Measurements from ENCODE around the gene SVIL.
"Not testable (repeated sequence)": the region's sequence is repeated elsewhere in the genome, so short reads cannot be mapped to it uniquely, and the experiment has no call there.

The SVIL gene

DNA sequence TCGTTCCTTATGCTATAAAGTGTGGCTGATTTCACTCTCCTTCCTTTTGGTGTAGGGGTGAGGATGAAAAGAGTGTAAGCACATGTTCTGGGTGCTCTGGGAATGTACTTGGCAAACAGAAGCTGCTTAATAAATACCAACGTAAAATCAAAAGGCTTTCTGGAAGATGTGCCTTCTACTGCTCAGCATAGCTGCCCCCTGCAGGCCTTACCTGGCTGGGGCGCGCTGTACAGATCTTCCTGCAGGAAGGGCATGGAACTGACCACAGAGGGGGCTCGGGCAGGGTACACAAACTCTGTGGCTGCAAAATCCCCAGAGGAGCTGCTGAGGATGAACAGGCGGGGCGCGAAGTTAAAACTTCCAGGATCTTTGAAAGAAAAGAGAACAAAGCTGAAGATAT, 169.4 kb downstream of the SVIL start:
- Histone ChIP-seq H2AFZ (ENCODE audit: insufficient read depth, low read length, poor library complexity) (no peak overlapping the region), H3K79me2 (ENCODE audit: control insufficient read depth, insufficient read depth, low read length, poor library complexity) (no peaks in the 10 kb centered on the region), H4K91ac (ENCODE audit: low read depth, low read length) (no peak overlapping the region), H3K79me1 (ENCODE audit: low read length) (no peaks in the 10 kb centered on the region), H3K4ac (ENCODE audit: low read depth, low read length) (no peak overlapping the region), H4K8ac (ENCODE audit: low read depth, low read length) (no peak overlapping the region), H2BK5ac (ENCODE audit: low read depth, low read length, poor library complexity) (no peak overlapping the region), H3K36me3 (ENCODE audit: control insufficient read depth in 1 of 2, insufficient read depth in 2 of 2, low read length in 2 of 2) (peaks cover 50 to 58% of the 10 kb centered on the region in 2 experiments), H3K4me3 (ENCODE audit: low read depth, low read length) (no peak overlapping the region), H3K4me2 (ENCODE audit: low read length) (no peak overlapping the region), H3K14ac (ENCODE audit: low read length) (no peak overlapping the region), H3K9ac (ENCODE audit: low read length) (no peak overlapping the region), H2AK5ac (ENCODE audit: low read length) (no peak overlapping the region), H3K27ac (ENCODE audit: low read depth, low read length) (no peak overlapping the region), H3K9me3 (ENCODE audit: insufficient read depth, low read depth, low read length) (peaks cover 6% of the 10 kb centered on the region), H4K12ac (ENCODE audit: low read depth, low read length) (no peak overlapping the region), H3K27me3 (ENCODE audit: insufficient read depth, low read length) (no peaks in the 10 kb centered on the region), H2BK12ac (ENCODE audit: low read length) (no peak overlapping the region), H3K23ac (ENCODE audit: low read length) (no peak overlapping the region), H3K18ac (ENCODE audit: low read length) (no peak overlapping the region), H2BK120ac (ENCODE audit: insufficient read depth, low read length, poor library complexity) (no peak overlapping the region), H3K4me1 (ENCODE audit: control insufficient read depth in 1 of 2, insufficient read depth in 2 of 2, low read length in 2 of 2) (no peaks in the 10 kb centered on the region)
- no CpG with 5 or more reads among the region's 8 CpGs for WGBS (ENCODE audit: extremely low coverage, insufficient coverage, insufficient read length)
- DNase-seq = no peak

DNA sequence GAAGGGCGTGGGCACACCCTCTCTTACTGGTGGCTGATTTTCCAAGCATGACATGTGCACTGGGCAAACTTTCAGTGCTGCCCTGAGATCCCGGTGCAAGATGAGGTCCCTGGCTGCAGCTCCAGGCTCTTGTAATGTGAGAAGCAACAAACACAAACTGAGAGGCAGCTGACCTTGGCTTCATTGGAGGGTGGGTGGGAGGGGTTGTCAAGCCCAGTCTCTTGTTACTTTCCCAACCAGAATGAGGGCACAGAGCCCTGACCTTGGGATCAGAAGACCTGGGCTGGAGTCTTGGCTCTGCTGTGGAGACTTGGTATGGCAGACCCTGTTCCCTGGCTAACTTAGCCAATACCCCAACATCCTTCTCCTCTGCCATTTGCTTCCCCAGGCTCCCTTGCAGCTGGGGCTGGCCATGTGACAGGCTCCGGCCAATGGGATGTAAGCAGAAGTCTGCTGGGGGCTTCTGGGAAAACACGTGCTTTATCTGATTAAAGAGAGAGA, 170.1 kb downstream of the SVIL start:
- no CpG with 5 or more reads among the region's 4 CpGs for WGBS (ENCODE audit: extremely low coverage, insufficient coverage, insufficient read length)
- not testable (repeated sequence) for H3K4me3 ChIP-seq (ENCODE audit: low read depth, low read length); H3K18ac ChIP-seq (ENCODE audit: low read length); H3K27ac ChIP-seq (ENCODE audit: low read depth, low read length); H4K8ac ChIP-seq (ENCODE audit: low read depth, low read length); H2AK5ac ChIP-seq (ENCODE audit: low read length); H3K4me1 ChIP-seq (ENCODE audit: control insufficient read depth in 1 of 2, insufficient read depth in 2 of 2, low read length in 2 of 2); H2BK120ac ChIP-seq (ENCODE audit: insufficient read depth, low read length, poor library complexity); H4K91ac ChIP-seq (ENCODE audit: low read depth, low read length); H4K12ac ChIP-seq (ENCODE audit: low read depth, low read length); H3K79me1 ChIP-seq (ENCODE audit: low read length); H3K4me2 ChIP-seq (ENCODE audit: low read length); H2BK12ac ChIP-seq (ENCODE audit: low read length); H2AFZ ChIP-seq (ENCODE audit: insufficient read depth, low read length, poor library complexity); H3K23ac ChIP-seq (ENCODE audit: low read length); H3K27me3 ChIP-seq (ENCODE audit: insufficient read depth, low read length); H3K14ac ChIP-seq (ENCODE audit: low read length); H3K79me2 ChIP-seq (ENCODE audit: control insufficient read depth, insufficient read depth, low read length, poor library complexity); H3K4ac ChIP-seq (ENCODE audit: low read depth, low read length); H2BK5ac ChIP-seq (ENCODE audit: low read depth, low read length, poor library complexity); H3K9me3 ChIP-seq (ENCODE audit: insufficient read depth, low read depth, low read length); H3K9ac ChIP-seq (ENCODE audit: low read length); DNase-seq
- peaks cover 50 to 58% of the 10 kb centered on the region in 2 experiments for H3K36me3 ChIP-seq (ENCODE audit: control insufficient read depth in 1 of 2, insufficient read depth in 2 of 2, low read length in 2 of 2)

DNA sequence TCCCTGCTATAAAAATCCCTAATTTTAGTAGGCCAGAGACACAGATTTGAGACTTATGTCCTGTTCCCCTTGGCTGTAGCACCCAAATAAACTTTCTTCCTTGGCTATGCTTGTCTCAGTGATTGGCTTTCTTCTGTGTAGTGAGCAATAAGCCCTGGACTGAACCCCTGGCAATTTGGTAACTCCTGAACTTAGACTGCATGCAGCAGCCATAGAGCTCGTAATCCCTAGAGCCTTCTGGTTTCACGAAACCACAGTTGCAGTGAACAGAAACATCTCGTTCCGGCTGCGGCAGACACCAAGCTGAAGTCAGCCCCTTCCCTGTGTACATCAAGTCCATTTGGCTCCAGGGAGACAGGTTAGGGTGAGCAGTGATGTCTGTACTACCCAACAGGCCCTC, 173.7 kb downstream of the SVIL start:
- Histone ChIP-seq H2BK120ac (ENCODE audit: insufficient read depth, low read length, poor library complexity) (no peak overlapping the region), H3K9ac (ENCODE audit: low read length) (no peak overlapping the region), H3K4me3 (ENCODE audit: low read depth, low read length) (no peak overlapping the region), H4K12ac (ENCODE audit: low read depth, low read length) (no peak overlapping the region), H3K4me1 (ENCODE audit: control insufficient read depth in 1 of 2, insufficient read depth in 2 of 2, low read length in 2 of 2) (no peaks in the 10 kb centered on the region), H2BK5ac (ENCODE audit: low read depth, low read length, poor library complexity) (no peak overlapping the region), H3K14ac (ENCODE audit: low read length) (no peak overlapping the region), H2AFZ (ENCODE audit: insufficient read depth, low read length, poor library complexity) (no peak overlapping the region), H3K79me1 (ENCODE audit: low read length) (no peaks in the 10 kb centered on the region), H3K36me3 (ENCODE audit: control insufficient read depth in 1 of 2, insufficient read depth in 2 of 2, low read length in 2 of 2) (peaks cover 44 to 50% of the 10 kb centered on the region in 2 experiments), H3K18ac (ENCODE audit: low read length) (no peak overlapping the region), H2BK12ac (ENCODE audit: low read length) (no peak overlapping the region), H3K23ac (ENCODE audit: low read length) (no peak overlapping the region), H3K27ac (ENCODE audit: low read depth, low read length) (no peak overlapping the region), H4K91ac (ENCODE audit: low read depth, low read length) (no peak overlapping the region), H3K4me2 (ENCODE audit: low read length) (no peak overlapping the region), H2AK5ac (ENCODE audit: low read length) (no peak overlapping the region), H3K4ac (ENCODE audit: low read depth, low read length) (no peak overlapping the region), H3K79me2 (ENCODE audit: control insufficient read depth, insufficient read depth, low read length, poor library complexity) (no peaks in the 10 kb centered on the region), H3K9me3 (ENCODE audit: insufficient read depth, low read depth, low read length) (peaks cover 6% of the 10 kb centered on the region), H3K27me3 (ENCODE audit: insufficient read depth, low read length) (no peaks in the 10 kb centered on the region), H4K8ac (ENCODE audit: low read depth, low read length) (no peak overlapping the region)
- DNase-seq = no peak
- no CpG with 5 or more reads among the region's 5 CpGs for WGBS (ENCODE audit: extremely low coverage, insufficient coverage, insufficient read length)

DNA sequence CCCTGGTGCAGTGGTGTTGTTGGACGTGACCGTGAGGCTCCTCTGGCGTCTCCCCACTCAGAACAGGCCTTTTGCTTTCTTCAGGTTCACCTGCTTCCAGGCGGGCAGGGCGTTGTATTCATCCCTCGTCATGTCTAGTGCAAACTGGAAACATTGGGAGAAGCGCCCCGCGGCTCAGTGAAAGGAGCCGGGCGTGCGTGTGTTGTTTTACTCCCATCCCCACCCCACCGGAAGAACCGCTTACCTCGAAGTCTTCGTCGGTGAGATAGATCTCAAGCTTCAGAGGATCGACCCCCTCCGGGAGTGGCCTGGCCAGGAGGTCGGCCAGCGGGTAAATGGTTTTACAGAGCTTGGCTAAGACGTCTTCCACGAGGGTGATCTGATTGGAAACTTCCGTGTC, 176.6 kb downstream of the SVIL start:
- H2BK120ac ChIP-seq (ENCODE audit: insufficient read depth, low read length, poor library complexity) = not testable (repeated sequence)

More for the DNA sequence above, 176.6 kb downstream of the SVIL start:
- H3K79me1 ChIP-seq (ENCODE audit: low read length); H2AFZ ChIP-seq (ENCODE audit: insufficient read depth, low read length, poor library complexity); H3K4me1 ChIP-seq (ENCODE audit: control insufficient read depth in 1 of 2, insufficient read depth in 2 of 2, low read length in 2 of 2); H3K23ac ChIP-seq (ENCODE audit: low read length); H3K18ac ChIP-seq (ENCODE audit: low read length); H2AK5ac ChIP-seq (ENCODE audit: low read length); DNase-seq; H4K12ac ChIP-seq (ENCODE audit: low read depth, low read length); H3K14ac ChIP-seq (ENCODE audit: low read length); H3K9me3 ChIP-seq (ENCODE audit: insufficient read depth, low read depth, low read length); H3K9ac ChIP-seq (ENCODE audit: low read length); H3K79me2 ChIP-seq (ENCODE audit: control insufficient read depth, insufficient read depth, low read length, poor library complexity); H2BK12ac ChIP-seq (ENCODE audit: low read length); H2BK5ac ChIP-seq (ENCODE audit: low read depth, low read length, poor library complexity); H3K4ac ChIP-seq (ENCODE audit: low read depth, low read length); H4K8ac ChIP-seq (ENCODE audit: low read depth, low read length); H3K4me2 ChIP-seq (ENCODE audit: low read length); H3K4me3 ChIP-seq (ENCODE audit: low read depth, low read length); H3K27ac ChIP-seq (ENCODE audit: low read depth, low read length); H4K91ac ChIP-seq (ENCODE audit: low read depth, low read length); H3K27me3 ChIP-seq (ENCODE audit: insufficient read depth, low read length): not testable (repeated sequence)
- H3K36me3 ChIP-seq (ENCODE audit: control insufficient read depth in 1 of 2, insufficient read depth in 2 of 2, low read length in 2 of 2) = peaks cover 25 to 29% of the 10 kb centered on the region in 2 experiments
- WGBS (ENCODE audit: extremely low coverage, insufficient coverage, insufficient read length) = no CpG with 5 or more reads among the region's 24 CpGs

Data from trophoblast cell (in vitro differentiated cells and primary cell).